Progenitor cell of endocrine pancreas (in vitro differentiated cells): ENCODE results near the gene MYO5C. TPM values are rescaled to one million over a fixed set of nuclear protein-coding genes. Genes with fewer than 3 reads are reported as not detected.

Source experiments
- DNase-seq: peaks from one replicate; pipeline ENCODE4 v3.0.0; 2021; ENCODE audit warnings: low spot score; ENCODE audit not compliant: unreplicated experiment
- H3K27ac Mint-ChIP-seq: 2 replicates; pipeline ENCODE4 v1.8.0; 2021; ENCODE audit warnings: mild to moderate bottlenecking, moderate library complexity, mixed read lengths
- H3K27me3 Mint-ChIP-seq: 2 replicates; pipeline ENCODE4 v1.8.0; 2021; ENCODE audit warnings: mixed read lengths
- H3K36me3 Mint-ChIP-seq: 2 replicates; pipeline ENCODE4 v1.8.0; 2022; ENCODE audit warnings: mixed read lengths; ENCODE audit not compliant: insufficient read depth
- H3K4me1 Mint-ChIP-seq: 2 replicates; pipeline ENCODE4 v1.8.0; 2021; ENCODE audit warnings: low read depth, mixed read lengths
- H3K4me3 Mint-ChIP-seq: 2 replicates; pipeline ENCODE4 v1.8.0; 2021; ENCODE audit warnings: low read depth, mild to moderate bottlenecking, moderate library complexity, mixed read lengths
- H3K9me3 Mint-ChIP-seq: 2 replicates; pipeline ENCODE4 v1.8.0; 2021; ENCODE audit warnings: low read depth, mixed read lengths
- CTCF ChIP-seq: fragments of 200-600 bp; sonication (generic); IDR thresholded peaks from one replicate; pipeline ENCODE4 v1.5.0; 2021; ENCODE audit warnings: antibody characterized with exemption, mild to moderate bottlenecking; ENCODE audit not compliant: unreplicated experiment
- total RNA-seq: library from RNA; stranded (reverse); gene quantifications from 2 replicates; pipeline ENCODE4 v1.2.1, GENCODE V29; 2021

Gene MYO5C
- total RNA-seq, 1 donor from 2014 or later = 65.6 TPM

GRCh38 chr15:52158084-52158765 is 137.4 kb downstream of the MYO5C start:
- H3K4me3 Mint-ChIP-seq = no peak overlapping the region
- TF ChIP-seq CTCF = no peak
- H3K4me1 Mint-ChIP-seq = peaks cover 24% of the 10 kb centered on the region
- no peaks in the 10 kb centered on the region for H3K9me3 Mint-ChIP-seq
- no peak for DNase-seq
- peak overlapping the region; percentile 72 for H3K27ac Mint-ChIP-seq
- peaks cover 24% of the 10 kb centered on the region for H3K36me3 Mint-ChIP-seq
- H3K27me3 Mint-ChIP-seq = no peaks in the 10 kb centered on the region

GRCh38 chr15:52155878-52156277 is 139.7 kb downstream of the MYO5C start:
- DNase-seq = no peak
- Mint-ChIP-seq H3K9me3 (no peaks in the 10 kb centered on the region), H3K4me1 (peaks cover 24% of the 10 kb centered on the region), H3K36me3 (peaks cover 22% of the 10 kb centered on the region), H3K27me3 (no peaks in the 10 kb centered on the region), H3K4me3 (no peak overlapping the region), H3K27ac (no peak overlapping the region)
- no peak for TF ChIP-seq CTCF

- Mint-ChIP-seq H3K9me3 (no peaks in the 10 kb centered on the region), H3K4me3 (no peak overlapping the region), H3K4me1 (peaks cover 27% of the 10 kb centered on the region), H3K36me3 (peaks cover 21% of the 10 kb centered on the region), H3K27ac (no peak overlapping the region), H3K27me3 (no peaks in the 10 kb centered on the region)
- no peak for TF ChIP-seq CTCF
- no peak for DNase-seq
These were observed 140.4 kb downstream of the MYO5C start for GRCh38 chr15:52154896-52155865.

GRCh38 chr15:52153900-52154895 is 141.4 kb downstream of the MYO5C start:
- Mint-ChIP-seq H3K9me3 (no peaks in the 10 kb centered on the region), H3K27me3 (no peaks in the 10 kb centered on the region), H3K4me3 (no peak overlapping the region), H3K4me1 (peaks cover 30% of the 10 kb centered on the region), H3K36me3 (peaks cover 18% of the 10 kb centered on the region), H3K27ac (peak overlapping the region; percentile 22)
- TF ChIP-seq CTCF = no peak
- DNase-seq = no peak
